Suppressor macrophage treated with lipopolysaccharide for 4 hours (primary cell): ENCODE data around the gene MSLN.
A peak's percentile ranks its signal among the peaks of the same experiment; 100 is the strongest.

Experiments used
- DNase-seq: peaks from one replicate; pipeline ENCODE4 v3.0.0-alpha.2; 2020

The MSLN gene

DNA sequence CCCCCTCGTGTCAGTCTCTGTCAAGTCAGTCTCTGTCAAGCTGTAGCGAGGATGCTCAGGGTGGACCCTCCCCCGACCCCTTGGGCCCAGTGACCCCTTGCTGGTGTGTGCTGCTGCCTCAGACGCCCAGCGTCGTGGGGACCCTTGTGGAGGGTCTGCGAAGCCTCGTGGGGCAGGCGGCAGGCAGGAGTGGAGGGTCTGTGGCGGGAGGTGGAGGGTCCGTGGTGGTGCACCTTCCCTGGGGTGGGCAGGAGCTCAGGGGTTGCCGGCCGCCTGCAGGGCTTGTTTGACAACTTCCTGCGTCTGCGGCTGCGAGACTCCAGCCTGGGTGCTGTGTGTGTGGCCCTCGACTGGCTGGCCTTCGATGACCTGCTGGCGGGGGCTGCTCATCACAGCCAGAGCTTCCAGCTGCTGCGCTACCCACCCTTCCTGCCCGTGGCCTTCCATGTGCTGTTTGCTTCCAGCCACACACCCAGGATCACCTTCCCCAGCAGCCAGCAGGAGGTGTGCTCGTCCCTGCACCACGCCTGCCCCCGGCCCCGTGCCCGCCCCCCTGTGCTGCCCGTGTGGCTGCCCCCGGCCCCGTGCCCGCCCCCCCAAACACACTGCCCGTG lies 34.4 kb downstream of the MSLN start:
- no peak for DNase-seq

DNA sequence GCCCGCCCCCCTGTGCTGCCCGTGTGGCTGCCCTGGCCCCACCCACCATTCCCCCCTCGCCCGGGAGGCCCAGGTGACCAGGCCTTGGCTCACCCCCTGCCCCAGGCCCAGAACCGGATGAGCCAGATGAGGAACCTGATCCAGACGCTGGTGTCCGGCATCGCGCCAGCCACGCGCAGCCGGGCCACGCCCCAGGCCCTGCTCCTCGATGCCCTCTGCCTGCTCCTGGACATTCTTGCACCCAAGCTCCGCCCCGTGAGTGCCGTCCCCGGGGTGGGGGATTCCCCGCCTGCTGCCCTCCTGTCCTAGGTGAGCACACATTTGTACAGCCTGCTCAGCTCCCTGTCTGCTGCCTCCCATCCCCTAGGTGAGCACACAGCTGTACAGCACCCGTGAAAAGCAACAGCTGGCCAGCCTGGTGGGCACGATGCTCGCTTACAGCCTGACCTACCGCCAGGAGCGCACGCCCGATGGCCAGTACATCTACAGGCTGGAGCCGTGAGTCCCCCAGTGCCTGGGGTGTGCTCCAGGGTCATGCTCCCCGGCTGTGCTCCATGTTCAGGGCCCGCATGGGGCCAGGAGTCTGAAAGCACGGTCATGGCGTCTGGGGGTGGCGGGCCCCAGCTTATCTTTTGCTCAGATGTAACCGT lies 35.2 kb downstream of the MSLN start:
- no peak for DNase-seq

GRCh38 chr16:796296-797119 lies 36.0 kb downstream of the MSLN start:
- DNase-seq: no peak

- no peak for DNase-seq
Measured at GRCh38 chr16:797120-797420, 36.5 kb downstream of the MSLN start.

DNA sequence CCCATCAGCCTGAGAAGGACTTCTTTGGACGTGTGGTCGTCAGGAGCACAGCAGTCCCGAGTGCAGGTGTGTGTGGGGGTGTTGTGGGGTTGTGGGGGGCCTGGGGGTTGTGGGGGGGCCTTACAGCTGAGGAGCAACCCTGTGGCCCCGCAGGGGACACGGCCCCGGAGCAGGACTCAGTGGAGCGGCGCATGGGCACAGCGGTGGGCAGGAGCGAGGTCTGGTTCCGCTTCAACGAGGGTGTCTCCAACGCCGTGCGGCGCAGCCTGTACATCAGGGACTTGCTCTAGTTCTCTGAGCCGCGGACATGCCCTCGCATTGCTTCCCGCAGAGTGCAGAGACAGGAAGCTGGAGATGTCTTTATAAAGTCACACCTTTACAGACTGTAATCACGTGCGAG lies 37.2 kb downstream of the MSLN start:
- DNase-seq: no peak

- no peak for DNase-seq
Measured at GRCh38 chr16:798666-799065, 38.1 kb downstream of the MSLN start.

GRCh38 chr16:799111-799947 lies 38.8 kb downstream of the MSLN start:
- no peak for DNase-seq

- DNase-seq: no peak
Measured at GRCh38 chr16:799948-800833, 39.7 kb downstream of the MSLN start, which contains the start of gene GNG13. TSS of gene GNG13 (minus strand) at chr16:800734. CDS start at chr16:799077, 1,657 bp downstream.

- no peak for DNase-seq
Measured at GRCh38 chr16:800834-801511, 40.4 kb downstream of the MSLN start.

DNA sequence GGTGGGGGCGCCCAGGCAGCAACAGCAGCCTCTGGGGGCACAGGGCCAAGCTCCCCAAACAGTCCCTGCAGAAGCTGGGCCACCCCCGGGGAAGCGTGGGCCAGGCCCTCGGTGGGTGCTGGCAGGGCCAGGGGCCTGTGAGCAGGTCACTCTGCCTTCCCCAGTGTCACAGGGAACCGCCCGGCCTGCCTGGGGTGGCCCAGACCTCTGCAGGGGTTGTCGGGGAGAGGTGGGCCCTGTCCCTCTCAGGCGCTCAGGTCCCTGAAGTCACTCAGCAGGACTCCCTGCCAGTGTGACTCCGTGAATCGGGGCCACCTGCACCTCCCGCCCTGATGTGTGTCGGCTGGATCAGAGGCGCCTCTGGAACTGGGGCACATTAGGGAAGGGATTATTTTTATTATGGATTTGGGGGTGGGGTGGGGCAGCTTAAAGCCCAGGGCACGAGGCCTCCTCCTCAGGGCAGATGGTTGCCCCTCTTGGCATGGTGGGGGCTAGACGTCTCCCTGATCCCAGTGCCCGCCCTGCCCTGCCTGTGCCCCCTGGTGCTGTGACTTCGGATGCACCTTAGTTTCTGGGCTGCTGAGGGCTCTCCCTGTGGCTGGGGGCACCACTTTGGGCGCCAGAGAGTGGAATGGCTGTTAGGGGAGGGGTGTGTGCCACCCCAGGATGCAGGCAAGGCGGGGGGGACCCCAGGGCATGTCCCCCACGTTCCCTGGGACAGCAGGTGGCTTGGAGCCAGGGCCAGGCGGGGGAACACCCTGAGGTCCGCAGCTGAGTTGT lies 41.2 kb downstream of the MSLN start:
- DNase-seq: no peak

GRCh38 chr16:802461-802860 lies 41.9 kb downstream of the MSLN start:
- DNase-seq: no peak

- no peak for DNase-seq
Measured at GRCh38 chr16:802914-803753, 42.6 kb downstream of the MSLN start.

DNA sequence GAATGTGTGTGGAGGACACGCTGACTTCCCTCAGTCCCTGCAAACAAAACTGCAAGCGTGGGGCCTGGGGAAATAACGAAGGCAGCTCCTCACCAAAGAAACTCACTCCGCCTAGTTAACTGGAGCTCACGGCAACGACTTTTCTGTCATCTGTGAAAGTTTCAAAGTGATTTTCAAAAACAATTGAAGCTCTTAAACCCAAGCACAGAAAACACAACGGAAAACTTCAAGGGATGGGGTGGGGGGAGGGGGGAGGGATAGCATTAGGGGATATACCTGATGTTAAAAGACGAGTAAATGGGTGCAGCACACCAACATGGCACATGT lies 43.2 kb downstream of the MSLN start:
- DNase-seq: no peak

- DNase-seq: no peak
Measured at GRCh38 chr16:804193-805048, 43.9 kb downstream of the MSLN start.

DNA sequence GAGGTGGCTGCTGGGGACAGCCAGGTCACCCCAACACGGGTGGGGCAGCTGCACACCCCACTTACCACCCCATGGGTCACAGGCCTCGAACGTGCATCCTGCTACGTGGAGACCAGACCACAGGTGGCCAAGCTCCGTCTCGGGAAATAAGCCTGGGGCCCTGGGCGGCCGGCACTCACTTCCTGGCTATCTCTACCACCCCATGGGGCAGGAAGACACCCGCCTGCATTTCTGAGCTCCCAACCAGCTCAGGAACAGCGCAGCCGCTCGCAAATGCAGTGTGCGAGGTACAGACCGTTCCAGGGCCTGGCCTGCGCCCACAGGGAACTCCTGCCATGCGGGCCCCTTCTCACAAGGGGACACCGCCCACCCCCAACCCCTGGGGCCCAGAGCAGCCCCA lies 44.9 kb downstream of the MSLN start:
- DNase-seq: no peak

- DNase-seq: peak; percentile 96
Measured at GRCh38 chr16:807347-808084, 47.0 kb downstream of the MSLN start.

DNA sequence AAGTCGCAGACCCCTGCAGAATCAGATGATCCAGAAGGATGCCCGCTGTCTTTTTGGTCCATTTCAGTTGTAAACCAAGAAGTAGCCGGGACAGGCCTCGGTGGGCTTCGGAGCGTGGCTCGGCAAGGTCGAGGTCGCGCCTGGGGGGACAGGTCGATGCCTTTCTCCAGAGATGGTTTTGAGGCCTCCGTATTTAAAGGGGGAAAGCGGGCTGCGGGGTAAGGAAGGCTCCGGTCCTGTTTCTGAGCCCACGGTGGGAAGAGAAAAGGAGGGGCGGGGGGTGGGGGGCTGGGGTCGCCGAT lies 47.5 kb downstream of the MSLN start:
- DNase-seq: no peak

DNA sequence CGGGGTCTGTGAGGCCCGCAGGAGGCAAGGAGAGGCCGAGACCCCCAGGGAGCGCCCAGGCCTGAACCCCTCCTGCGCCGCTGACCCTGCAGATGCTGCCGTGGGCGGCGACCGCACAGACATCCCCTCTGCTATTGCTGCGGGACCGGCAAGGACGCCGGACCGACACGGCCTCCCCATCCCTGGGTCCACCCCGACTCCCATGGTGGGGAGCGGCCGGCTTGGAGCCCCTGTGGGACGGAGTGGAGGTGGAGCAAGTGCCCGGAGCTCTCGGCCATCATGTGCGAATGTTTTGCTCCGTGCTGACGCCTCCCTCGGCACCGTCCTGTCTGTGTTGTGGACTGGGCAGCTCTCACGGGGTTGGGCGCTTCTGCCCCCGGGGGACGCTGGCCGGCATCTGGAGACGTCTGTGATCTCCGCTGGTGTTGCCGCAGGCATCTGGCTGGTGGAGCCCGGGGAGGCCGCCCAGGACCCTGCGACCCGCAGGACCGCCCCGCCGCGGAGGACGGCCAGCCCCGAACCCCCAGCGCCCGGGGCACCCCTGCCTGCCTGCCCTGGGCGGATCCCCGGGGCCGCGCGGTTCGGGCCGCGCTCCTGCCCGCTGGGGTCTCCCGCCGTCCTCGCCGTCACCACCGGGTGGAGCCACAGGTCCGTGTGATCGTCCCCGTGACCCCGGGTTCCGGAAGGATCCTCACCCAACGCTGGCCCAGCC lies 52.8 kb downstream of the MSLN start:
- peak; percentile 60 for DNase-seq
